GM12878 (cell line): ENCODE results near the gene ANO2.

Experiments
- CTCF ChIP-seq, 3 experiments: IDR thresholded peaks in 2 of 3; conservative IDR thresholded peaks in 1 of 3; 2 replicates each; pipeline ENCODE4 v1.5.1; 2011; ENCODE audit warnings: low read depth in 3 of 3, low read length in 3 of 3, mild to moderate bottlenecking in 3 of 3, control low read depth in 2 of 3, moderate library complexity in 2 of 3, inconsistent platforms in 1 of 3, mixed read lengths in 1 of 3; ENCODE audit not compliant: control insufficient read depth in 2 of 3, insufficient read depth in 1 of 3; ENCODE audit errors: extremely low read depth in 1 of 3
- EZH2 ChIP-seq: IDR thresholded peaks from 2 replicates; pipeline ENCODE4 v1.6.1; 2012; ENCODE audit warnings: low read depth, mild to moderate bottlenecking, control low read depth, inconsistent platforms, low read length, borderline replicate concordance; ENCODE audit not compliant: control insufficient read depth
- FOXK2 ChIP-seq: fragments of 450-650 bp; IDR thresholded peaks from 2 replicates; pipeline ENCODE4 v1.6.1; 2017; ENCODE audit warnings: mild to moderate bottlenecking, moderate library complexity
- GABPA ChIP-seq: IDR thresholded peaks from 2 replicates; pipeline ENCODE4 v1.6.1; 2014; ENCODE audit warnings: antibody characterized with exemption, low read depth, mild to moderate bottlenecking, inconsistent platforms
- HDAC2 ChIP-seq: fragments of 200-600 bp; sonication (generic); IDR thresholded peaks from 2 replicates; pipeline ENCODE4 v1.6.1; 2017
- MAX ChIP-seq: IDR thresholded peaks from 2 replicates; pipeline ENCODE4 v1.6.1; 2012; ENCODE audit warnings: low read depth, low read length, improper control_type of control experiment
- MLLT1 ChIP-seq: fragments of 450-650 bp; IDR thresholded peaks from 2 replicates; pipeline ENCODE4 v1.6.1; 2016; ENCODE audit warnings: mild to moderate bottlenecking
- POLR2AphosphoS5 ChIP-seq: IDR thresholded peaks from 2 replicates; pipeline ENCODE4 v1.6.1; 2011; ENCODE audit warnings: mild to moderate bottlenecking, low read length, inconsistent platforms
- RBBP5 ChIP-seq: fragments of 200-600 bp; sonication (generic); conservative IDR thresholded peaks from 2 replicates; pipeline ENCODE4 v1.6.1; 2016
- RCOR1 ChIP-seq: conservative IDR thresholded peaks from 2 replicates; pipeline ENCODE4 v1.6.1; 2012; ENCODE audit warnings: low read depth, low read length, improper control_type of control experiment
- SREBF1 ChIP-seq: IDR thresholded peaks from 2 replicates; pipeline ENCODE4 v1.6.1; 2012; ENCODE audit warnings: mild to moderate bottlenecking, low read length
- TAF1 ChIP-seq: IDR thresholded peaks from 2 replicates; pipeline ENCODE4 v1.6.1; 2011; ENCODE audit warnings: mild to moderate bottlenecking, low read depth, low read length, borderline replicate concordance
- TF ChIP-seq, protein P1 (sequence below): fragments of 450-650 bp; conservative IDR thresholded peaks from 2 replicates; pipeline ENCODE4 v1.6.1; 2017; ENCODE audit warnings: mild to moderate bottlenecking, moderate library complexity

- TF ChIP-seq FOXK2 (no peak), MLLT1 (no peak), SREBF1 (no peak), TAF1 (no peak), MAX (no peak), HDAC2 (no peak), CTCF (IDR thresholded peaks at IDR 0.05 in 2 of 3, conservative IDR thresholded peaks at IDR 0.05 in 1 of 3; ENCODE audit: control insufficient read depth in 2 of 3, extremely low read depth in 1 of 3, insufficient read depth in 1 of 3, low read depth in 3 of 3, low read length in 3 of 3) (no peak), GABPA (no peak), POLR2AphosphoS5 (no peak), EZH2 (no peak), RBBP5 (no peak), RCOR1 (no peak)
- TF ChIP-seq, protein P1, sequence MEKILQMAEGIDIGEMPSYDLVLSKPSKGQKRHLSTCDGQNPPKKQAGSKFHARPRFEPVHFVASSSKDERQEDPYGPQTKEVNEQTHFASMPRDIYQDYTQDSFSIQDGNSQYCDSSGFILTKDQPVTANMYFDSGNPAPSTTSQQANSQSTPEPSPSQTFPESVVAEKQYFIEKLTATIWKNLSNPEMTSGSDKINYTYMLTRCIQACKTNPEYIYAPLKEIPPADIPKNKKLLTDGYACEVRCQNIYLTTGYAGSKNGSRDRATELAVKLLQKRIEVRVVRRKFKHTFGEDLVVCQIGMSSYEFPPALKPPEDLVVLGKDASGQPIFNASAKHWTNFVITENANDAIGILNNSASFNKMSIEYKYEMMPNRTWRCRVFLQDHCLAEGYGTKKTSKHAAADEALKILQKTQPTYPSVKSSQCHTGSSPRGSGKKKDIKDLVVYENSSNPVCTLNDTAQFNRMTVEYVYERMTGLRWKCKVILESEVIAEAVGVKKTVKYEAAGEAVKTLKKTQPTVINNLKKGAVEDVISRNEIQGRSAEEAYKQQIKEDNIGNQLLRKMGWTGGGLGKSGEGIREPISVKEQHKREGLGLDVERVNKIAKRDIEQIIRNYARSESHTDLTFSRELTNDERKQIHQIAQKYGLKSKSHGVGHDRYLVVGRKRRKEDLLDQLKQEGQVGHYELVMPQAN, result no peak
Measured at GRCh38 chr12:5573390-5573789, 371.7 kb downstream of the ANO2 start.
